ENCODE data around the gene RBM28. TPM values are rescaled to one million over a fixed set of nuclear protein-coding genes. Genes with fewer than 3 reads are reported as not detected.

Gene RBM28
- total RNA-seq, 1 experiment from 2014 or later, result 70.0 TPM

- Histone ChIP-seq H3K18ac (ENCODE audit: insufficient read length, low read depth, low read length) (no peak overlapping the region), H4K8ac (replicated peaks; ENCODE audit: insufficient read length, low read depth, low read length) (no peak overlapping the region), H4K5ac (ENCODE audit: insufficient read length, low read depth, low read length) (no peak overlapping the region), H2BK12ac (ENCODE audit: insufficient read length, low read depth, low read length) (no peak overlapping the region), H2AK5ac (ENCODE audit: insufficient read length, low read length) (no peak overlapping the region), H3K9ac (ENCODE audit: extremely low read depth, insufficient read length, low read length) (no peak overlapping the region), H3K79me1 (ENCODE audit: insufficient read depth, low read depth, low read length, poor library complexity, severe bottlenecking) (no peaks in the 10 kb centered on the region), H3K27ac (ENCODE audit: insufficient read length, low read depth, low read length) (no peak overlapping the region), H2BK15ac (ENCODE audit: low read depth, low read length) (no peak overlapping the region), H3K27me3 (ENCODE audit: insufficient read depth, low read length) (no peaks in the 10 kb centered on the region; the same call in 1 of the 2 replicates), H4K20me1 (ENCODE audit: control insufficient read depth, insufficient read depth, insufficient read length) (peaks cover 2% of the 10 kb centered on the region), H3T11ph (ENCODE audit: low read length) (no peak overlapping the region), H3K14ac (ENCODE audit: insufficient read depth, low read length) (no peak overlapping the region), H3K4me2 (ENCODE audit: insufficient read depth, insufficient read length, low read length) (no peak overlapping the region), H4K91ac (ENCODE audit: insufficient read length, low read depth, low read length) (no peak overlapping the region), H3K56ac (ENCODE audit: insufficient read length, low read depth, low read length) (no peak overlapping the region), H2BK120ac (ENCODE audit: low read depth, low read length, poor library complexity, severe bottlenecking) (no peak overlapping the region), H3K4ac (ENCODE audit: low read depth, low read length) (no peak overlapping the region), H3K79me2 (ENCODE audit: insufficient read depth, low read length) (no peaks in the 10 kb centered on the region), H2BK5ac (ENCODE audit: insufficient read length, low read length) (no peak overlapping the region), H2BK20ac (ENCODE audit: low read depth, low read length, poor library complexity, severe bottlenecking) (no peak overlapping the region), H3K23ac (ENCODE audit: insufficient read length, low read depth, low read length) (no peak overlapping the region), H3K9me3 (ENCODE audit: control insufficient read depth, low read depth, low read length) (no peaks in the 10 kb centered on the region), H2AFZ (ENCODE audit: low read length) (no peak overlapping the region), H3K4me1 (ENCODE audit: insufficient read depth, low read length) (no peaks in the 10 kb centered on the region), H3K23me2 (ENCODE audit: insufficient read length, low read depth, low read length, poor library complexity, severe bottlenecking) (no peaks in the 10 kb centered on the region)
- no CpG with 5 or more reads among the region's 9 CpGs for WGBS (ENCODE audit: extremely low coverage, insufficient read length, low lambda C conversion rate)
- DNase-seq, result peak; percentile 55
- H3K27me3 Mint-ChIP-seq (ENCODE audit: low read depth), result peaks cover 21% of the 10 kb centered on the region
- peaks cover 29 to 31% of the 10 kb centered on the region in 2 experiments for H3K4me1 Mint-ChIP-seq
- H3K9me3 Mint-ChIP-seq, result no peaks in the 10 kb centered on the region
- H3K27ac Mint-ChIP-seq, result no peak overlapping the region
- TF ChIP-seq, protein P1, sequence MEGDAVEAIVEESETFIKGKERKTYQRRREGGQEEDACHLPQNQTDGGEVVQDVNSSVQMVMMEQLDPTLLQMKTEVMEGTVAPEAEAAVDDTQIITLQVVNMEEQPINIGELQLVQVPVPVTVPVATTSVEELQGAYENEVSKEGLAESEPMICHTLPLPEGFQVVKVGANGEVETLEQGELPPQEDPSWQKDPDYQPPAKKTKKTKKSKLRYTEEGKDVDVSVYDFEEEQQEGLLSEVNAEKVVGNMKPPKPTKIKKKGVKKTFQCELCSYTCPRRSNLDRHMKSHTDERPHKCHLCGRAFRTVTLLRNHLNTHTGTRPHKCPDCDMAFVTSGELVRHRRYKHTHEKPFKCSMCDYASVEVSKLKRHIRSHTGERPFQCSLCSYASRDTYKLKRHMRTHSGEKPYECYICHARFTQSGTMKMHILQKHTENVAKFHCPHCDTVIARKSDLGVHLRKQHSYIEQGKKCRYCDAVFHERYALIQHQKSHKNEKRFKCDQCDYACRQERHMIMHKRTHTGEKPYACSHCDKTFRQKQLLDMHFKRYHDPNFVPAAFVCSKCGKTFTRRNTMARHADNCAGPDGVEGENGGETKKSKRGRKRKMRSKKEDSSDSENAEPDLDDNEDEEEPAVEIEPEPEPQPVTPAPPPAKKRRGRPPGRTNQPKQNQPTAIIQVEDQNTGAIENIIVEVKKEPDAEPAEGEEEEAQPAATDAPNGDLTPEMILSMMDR (conservative IDR thresholded peaks at IDR 0.05), result peak; percentile 9; the same call in 1 of the 3 replicates
- H3K4me3 Mint-ChIP-seq, result no peak overlapping the region
- H3K36me3 Mint-ChIP-seq (ENCODE audit: insufficient read depth in 1 of 3, low read depth in 3 of 3), result peaks cover 0 to 2% (median 0%) of the 10 kb centered on the region in 3 experiments; a peak in 3 of 7 replicates
Measured at GRCh38 chr7:128389618-128390329, 46.1 kb upstream of the RBM28 start.
